ENCODE results near the gene GNAS.
"Not testable (repeated sequence)": the region's sequence is repeated elsewhere in the genome, so short reads cannot be mapped to it uniquely, and the experiment has no call there.

Gene GNAS

DNA sequence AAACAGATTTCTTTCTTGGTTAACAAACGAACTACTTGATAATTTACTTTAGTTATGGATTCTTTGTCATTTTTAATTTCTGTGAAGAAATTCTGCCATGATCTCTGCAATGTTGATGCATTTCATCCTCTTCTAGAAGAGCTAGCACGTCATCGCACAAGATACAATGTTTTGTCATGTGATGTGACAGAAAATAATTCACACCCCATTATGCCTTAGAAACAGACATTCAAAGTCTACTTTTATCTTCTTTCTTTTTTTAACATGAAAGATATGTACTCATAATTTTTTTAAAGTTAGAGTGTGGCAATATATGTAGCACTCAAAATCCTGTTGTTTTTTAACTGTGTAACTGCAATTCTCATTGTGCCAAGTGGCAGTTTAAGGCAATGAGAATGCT lies 89.0 kb downstream of the GNAS start:
- no peak for DNase-seq

DNA sequence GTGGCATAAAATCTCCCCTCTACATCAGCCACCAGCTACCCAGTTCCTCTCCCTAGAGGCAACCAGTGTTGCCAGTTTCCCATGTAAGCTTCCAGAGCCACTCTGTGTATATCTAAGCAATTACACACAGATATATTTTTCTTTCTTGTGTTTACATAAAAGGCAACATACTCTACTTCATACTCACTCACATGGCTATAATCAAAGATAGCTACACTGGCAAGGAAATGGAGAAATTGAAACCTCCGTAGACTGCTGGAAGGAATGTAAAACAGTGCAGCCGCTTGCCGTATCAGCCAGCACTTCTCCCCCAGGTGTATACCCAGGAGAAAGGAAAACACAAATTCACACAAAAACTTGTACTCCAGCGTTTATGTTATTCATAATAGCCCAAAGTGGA lies 90.0 kb downstream of the GNAS start:
- DNase-seq = no peak

DNA sequence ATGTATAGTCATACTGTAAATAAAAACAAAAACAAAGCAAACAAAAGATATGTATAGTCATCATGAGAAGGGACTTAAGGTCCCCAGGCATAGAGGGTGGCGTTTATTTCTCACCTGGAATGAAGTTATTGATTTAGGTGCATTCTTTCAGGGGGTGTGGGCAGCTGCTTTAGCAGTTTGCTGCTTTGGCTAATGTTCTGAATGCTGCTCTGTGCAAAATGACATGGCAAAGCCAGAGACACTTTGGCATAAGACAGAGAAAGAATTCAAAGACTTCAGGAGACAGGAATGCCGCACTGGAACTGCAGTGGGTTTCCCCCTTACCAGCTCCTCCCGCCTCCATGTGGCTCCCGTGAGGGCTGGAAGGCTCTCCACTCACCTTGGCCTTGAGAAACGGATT lies 92.1 kb downstream of the GNAS start:
- no peak for DNase-seq

DNA sequence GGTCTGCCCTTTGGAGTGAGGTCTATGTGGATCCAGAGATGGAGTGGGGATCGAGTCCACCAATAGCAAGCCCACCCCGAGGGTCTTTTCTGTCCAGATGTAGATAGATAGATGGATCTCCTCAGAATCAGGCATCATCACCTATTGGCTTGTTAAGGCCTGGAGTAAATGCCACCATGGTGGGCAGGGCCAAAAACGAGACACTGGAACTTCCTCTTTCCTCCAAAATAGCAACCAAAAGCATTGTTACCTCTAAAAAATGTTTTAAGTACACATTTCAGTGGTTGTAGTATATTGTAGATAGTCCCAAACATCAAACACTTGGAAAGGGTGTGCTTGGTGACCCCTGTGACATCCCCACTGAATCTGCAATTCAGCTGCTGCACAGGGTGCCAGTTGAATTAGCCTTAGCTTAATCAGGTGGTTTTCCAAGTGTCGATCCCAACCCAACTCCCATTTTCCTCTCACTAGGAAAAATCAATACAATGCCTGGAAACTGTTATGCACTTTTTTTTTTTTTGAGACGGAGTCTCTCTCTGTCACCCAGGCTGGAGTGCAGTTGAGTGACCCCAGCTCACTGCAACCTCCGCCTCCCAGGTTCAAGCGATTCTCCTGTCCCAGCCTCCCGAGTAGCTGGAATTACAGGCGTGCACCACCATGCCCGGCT lies 93.6 kb downstream of the GNAS start:
- no peak for DNase-seq

DNA sequence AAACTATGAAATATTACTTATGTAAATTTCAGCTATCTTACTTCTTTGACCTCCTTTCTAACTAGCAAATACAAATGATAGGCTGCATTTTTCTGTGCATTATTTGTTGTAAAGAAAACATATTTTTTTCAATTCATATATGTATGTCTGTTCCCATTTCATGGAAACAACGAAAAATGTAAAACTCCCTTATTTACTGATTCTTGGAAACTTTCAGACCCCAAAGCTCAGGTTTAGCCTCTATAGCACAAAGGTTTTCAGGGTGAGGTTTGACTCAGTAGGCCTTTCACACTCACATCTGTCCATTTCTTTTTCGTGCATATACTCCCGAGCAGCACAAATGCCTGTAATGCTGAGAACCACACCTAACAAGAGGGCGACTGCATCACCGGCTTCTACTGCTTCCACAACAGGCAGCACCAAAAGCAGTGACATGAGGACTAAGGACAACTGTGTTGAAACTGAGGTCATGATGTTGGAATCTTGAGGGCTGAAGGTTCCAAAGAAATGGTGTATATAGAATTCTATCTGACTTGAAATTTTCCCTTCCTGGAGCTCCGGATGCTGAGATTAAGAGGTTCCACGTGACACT lies 95.4 kb downstream of the GNAS start:
- not testable (repeated sequence) for DNase-seq

DNA sequence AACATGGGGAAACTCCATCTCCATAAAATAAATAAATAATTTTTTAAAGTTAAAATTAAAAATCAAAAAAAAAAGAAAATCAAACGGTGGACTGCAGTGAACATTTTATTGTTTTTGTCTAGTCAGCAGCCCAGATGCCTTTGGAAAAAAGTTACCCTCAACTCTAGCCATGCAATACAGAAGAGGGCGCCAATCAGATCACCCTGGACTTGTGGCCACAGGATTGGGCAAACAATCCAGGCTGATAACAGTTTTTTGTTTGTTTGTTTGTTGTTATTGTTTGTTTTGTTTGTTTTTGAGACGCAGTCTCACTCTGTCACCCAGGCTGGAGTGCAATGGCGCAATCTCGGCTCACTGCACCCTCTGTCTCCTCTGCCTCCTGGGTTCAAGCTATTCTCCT lies 98.1 kb downstream of the GNAS start:
- no peak for DNase-seq

DNA sequence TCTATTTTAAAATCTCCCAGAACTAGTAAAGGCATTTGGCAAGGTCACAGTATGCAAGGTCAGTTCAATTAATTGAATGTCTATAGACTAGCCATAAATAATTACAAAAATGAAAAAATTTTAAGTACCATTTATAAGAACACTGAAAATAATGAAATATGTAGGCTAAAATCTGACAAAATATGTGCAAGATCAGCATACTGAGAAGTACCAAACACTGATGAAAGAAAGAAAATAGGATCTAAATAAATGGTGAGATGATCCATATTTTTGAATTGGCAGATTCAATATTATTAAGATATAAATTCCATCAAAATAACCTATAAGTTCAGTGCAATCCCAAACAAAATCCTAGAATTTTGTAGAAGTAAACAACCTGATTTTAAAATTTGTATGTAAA lies 100.5 kb downstream of the GNAS start:
- no peak for DNase-seq

DNA sequence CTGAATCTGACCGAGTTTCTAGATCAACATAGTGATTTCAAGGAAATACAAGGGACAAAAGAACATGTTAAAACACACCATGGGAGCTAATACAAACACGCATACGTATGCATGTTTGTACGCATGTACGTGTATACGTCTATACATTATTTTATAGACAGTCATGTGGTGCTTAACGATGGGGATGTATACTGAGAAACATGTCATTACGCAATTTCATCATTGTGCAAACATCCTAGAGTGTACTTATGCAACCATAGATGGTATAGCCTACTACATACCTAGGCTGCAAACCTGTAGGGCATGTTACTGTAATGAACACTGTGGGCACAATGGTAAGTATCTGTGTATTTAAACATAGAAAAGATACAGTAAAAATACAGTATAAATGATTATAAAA lies 103.6 kb downstream of the GNAS start:
- DNase-seq = no peak

DNA sequence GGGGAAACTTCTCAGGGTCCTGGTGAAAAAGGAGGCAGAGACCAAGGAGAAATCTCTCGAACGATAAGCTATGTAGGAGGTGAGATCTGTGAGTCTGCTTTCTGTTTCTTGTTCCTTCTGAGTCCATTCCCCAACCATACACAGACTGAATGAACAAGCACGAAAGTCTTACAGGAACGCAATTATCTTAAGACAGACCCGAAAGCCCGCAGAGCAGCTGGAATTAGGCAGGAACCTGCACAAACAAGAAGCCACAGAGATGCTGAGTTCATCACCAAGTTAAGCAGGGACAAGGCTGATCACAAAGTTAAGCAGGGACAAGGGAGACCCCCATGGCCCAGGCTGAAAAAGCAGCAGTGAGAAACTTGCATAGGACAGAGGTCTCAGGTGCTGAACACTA lies 107.1 kb downstream of the GNAS start:
- no peak for DNase-seq
